GM18517 (cell line): ENCODE data around the gene CALHM3.
"Not testable (repeated sequence)": the region's sequence is repeated elsewhere in the genome, so short reads cannot be mapped to it uniquely, and the experiment has no call there.

Source experiments
- ATAC-seq: cut with Tn5 transposase; IDR thresholded peaks from one replicate; pipeline ENCODE4 v1.9.1; 2021; ENCODE audit warnings: mild to moderate bottlenecking, moderate library complexity; ENCODE audit not compliant: unreplicated experiment

The CALHM3 gene

DNA sequence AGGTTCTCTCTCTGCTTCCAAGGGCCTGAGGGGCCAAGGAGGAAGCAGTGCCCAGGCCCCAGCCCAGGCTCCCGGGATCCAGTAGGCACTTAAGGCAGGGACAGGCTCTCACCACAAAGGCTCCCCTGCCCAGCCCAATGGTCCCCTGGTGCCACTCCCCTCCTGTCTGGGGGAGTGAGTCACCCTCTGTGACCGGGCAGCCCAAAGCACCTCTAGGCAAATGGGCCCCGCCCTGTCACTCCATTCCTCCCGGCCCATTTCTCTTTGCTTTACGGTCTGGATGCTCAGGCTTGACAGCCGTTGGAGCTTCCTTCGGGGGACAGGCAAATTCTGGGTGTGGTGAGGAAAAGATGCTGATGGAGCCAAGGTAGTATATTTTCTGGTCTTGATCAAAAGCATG is at the start of gene CALHM3:
Gene CALHM3, minus strand, starts transcription at position 106 of the 400 bp plus-strand sequence. CDS start 208 bp downstream, outside the sequence.
- no peak for ATAC-seq

DNA sequence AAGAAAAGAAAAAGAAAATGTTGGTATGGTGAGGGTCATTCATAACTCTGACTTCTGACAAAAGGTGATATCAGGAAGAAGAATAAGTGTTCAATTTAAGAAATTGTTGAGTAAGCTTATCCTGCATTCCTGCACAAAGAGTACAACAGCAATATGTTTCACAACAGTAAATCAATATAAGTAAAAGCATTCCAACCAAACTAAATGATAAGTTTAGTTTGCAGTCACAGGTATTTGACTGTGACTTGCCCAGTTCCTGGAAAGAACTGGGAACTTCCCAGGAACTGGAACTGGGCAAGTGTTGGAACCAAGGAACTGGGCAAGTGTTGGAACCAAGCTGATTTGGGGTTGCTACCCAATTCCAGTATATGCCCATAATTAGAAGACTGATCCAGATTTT is 49.5 kb upstream of the CALHM3 start:
- no peak for ATAC-seq

GRCh38 chr10:103527476-103527875 is 48.4 kb upstream of the CALHM3 start:
- not testable (repeated sequence) for ATAC-seq

- ATAC-seq, result no peak
These were observed 46.9 kb upstream of the CALHM3 start for GRCh38 chr10:103525901-103526300.

DNA sequence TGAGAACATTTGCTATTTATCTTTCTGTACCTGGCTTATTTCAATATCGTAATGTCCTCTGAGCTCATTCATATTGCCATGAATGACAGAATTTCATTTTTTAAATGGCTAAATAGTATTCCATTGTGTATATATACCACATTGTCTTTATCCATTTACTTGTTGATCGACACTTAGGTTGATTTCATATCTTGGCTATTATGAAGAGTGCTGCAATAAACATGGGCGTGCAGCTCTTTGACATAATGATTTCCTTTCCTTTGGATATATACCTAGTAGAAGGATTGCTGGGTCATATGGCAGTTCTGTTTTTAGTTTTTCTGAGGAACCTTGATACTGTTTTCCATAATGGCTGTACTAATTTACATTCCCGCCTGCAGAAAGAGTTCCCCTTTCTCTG is 44.6 kb upstream of the CALHM3 start:
- ATAC-seq, result no peak

DNA sequence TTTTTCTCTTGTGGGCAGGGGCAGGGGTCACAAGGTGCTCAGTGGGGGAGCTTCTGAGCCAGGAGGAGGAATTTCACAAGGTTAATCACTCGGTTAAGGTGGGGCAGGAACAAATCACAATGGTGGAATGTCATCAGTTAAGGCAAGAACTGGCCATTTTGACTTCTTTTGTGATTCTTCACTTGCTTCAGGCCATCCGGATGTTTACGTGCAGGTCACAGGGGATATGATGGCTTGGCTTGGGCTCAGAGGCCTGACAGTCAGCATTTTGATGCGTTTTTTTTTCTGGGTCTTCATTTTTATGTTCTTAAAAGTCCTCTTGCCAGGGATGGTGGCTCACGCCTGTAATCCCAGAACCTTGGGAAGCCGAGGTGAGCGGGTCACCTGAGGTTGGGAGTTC is 43.0 kb upstream of the CALHM3 start:
- ATAC-seq, result not testable (repeated sequence)

DNA sequence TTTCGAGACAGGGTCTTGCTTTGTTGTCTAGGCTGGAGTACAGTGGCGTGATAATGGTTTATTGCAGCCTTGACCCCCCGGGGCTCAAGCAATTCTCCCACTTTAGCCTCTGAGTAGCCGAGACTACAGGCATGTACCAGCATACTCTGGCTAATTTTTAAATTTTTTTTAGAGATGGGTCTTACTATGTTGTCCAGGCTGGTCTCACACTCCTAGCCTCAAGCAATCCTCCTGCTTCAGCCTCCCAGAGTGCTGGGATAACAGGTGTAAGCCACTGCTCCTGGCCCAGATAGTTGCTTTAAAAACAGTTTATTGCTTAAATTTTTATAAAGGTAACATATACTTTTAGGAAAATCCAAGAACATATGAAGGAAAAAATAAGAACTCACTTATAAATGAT is 40.8 kb upstream of the CALHM3 start:
- ATAC-seq, result no peak

GRCh38 chr10:103517234-103518085 is 38.4 kb upstream of the CALHM3 start:
- ATAC-seq, result no peak

DNA sequence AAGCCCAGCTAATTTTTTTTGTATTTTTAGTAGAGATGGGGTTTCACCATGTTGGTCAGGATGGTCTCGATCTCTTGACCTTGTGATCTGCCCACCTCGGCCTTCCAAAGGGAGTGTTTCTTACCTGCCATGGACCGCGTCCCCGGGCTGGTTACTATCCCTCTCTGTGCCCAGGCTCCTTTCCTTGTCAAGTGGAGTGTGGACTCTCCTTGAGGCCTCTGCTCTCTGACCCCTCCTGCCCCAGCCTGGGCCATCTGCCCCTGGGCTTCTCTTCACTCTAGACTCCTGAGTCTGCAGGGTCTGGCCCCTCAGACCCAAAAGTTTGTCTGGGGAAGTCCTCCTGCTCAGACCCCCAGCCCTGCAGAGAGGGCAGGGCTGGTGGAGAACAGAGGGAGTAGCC is 35.2 kb upstream of the CALHM3 start:
- no peak for ATAC-seq

DNA sequence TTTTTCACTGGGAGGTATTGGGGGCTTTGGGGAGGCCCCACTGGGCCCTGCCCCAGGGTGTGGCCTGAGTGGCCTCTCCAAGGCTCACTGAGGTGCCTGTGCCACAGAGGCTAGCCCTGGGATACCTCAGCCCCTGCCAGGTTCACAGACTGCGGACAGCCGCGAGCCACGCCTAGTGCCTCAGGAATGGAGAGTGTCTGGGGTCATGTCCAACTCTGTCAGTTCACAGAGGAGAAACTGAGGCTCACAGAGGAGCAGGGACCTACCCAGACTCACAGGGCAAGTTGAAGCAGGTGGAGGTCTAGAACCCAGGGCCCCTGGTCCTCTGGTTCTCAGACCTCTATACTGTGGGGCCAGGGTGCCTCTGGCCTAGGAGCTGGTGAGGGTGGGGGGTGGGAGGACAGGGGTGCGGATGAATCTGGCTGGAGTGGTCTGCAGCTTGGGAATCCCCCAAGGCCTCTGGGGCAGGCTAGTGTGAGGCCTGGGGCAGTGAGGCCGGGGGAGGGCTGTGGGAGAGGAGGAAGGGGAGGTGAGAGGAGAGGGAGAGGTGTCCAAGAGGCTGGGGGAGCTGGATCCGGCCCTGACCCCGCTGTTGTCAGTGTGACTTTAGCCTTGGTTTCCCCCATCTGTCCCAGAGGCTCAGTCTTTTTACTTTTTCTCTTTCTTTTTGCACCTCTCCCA is 34.5 kb upstream of the CALHM3 start:
- no peak for ATAC-seq

DNA sequence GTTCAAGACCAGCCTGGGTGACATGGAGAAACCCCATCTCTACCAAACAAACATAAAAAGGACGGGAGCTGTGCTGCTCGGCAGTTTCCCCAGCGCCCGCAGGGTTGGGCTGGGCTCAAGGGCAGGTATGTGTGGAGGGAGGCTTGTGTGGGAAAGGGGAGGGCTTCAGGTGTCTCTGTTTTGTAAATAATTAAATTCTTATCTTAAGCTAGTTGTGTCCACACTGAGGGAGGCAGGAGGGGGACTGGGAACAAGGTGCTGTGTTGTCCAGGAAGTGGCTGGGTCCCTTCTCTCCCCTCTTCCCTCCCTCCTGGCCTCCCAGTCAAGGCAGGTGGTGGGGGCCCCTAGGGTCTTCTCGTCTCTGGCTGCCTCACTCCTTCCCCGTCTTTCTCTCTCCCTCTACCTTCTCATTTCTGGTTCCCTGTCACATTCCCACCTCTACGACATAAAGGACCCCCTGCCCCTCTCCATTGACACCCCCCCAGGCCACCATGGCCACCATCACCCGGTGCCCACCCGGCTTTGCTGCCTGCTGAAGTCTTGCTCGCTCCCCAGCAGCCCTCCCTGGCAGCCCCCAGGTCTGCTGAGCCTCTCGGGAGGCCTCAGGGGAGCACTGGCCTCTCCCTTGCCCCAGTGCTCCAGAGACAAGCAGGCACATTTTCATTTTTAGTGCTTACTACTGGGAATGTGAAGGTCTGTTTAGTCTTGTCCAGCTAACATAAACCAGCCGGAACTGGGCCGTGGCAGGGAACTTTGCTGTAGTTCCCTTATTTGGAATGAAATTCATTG is 33.7 kb upstream of the CALHM3 start:
- ATAC-seq, result no peak

GRCh38 chr10:103512166-103512565 is 33.1 kb upstream of the CALHM3 start:
- no peak for ATAC-seq

GRCh38 chr10:103510791-103511752 is 32.0 kb upstream of the CALHM3 start:
- no peak for ATAC-seq

DNA sequence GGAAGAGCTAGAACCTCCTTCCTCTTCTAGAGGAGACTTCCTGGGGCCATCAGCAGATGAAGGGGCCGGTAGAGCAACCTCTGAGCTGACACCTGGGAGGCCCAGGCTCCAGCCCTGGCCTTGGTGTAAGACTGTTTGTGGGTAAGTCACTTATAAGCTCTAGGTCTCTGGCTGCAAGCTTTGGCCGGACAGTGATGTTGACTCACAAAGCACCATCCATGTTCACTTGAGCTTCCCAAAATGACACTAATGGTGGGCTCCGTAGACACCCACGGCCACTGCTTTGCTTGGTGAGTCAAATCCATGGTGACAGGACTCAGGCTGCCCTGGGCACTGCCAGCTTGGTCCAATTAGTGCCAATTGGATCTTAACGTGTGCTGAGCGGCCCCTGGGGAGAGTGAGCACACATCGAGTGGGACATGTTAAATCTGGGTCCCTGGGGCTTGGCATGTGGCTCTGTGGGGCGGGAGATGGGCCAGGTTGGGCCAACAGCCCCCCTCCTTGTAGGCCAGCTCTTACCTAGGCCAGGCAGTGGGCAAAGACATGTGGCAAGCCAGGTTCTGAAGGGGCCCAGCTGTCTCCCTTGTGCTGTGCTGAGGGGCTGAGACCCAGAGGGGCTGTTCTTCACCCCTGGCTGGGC is 31.1 kb upstream of the CALHM3 start:
- no peak for ATAC-seq

GRCh38 chr10:103507235-103508191 is 28.5 kb upstream of the CALHM3 start:
- no peak for ATAC-seq

GRCh38 chr10:103506061-103506460 is 27.0 kb upstream of the CALHM3 start:
- no peak for ATAC-seq

DNA sequence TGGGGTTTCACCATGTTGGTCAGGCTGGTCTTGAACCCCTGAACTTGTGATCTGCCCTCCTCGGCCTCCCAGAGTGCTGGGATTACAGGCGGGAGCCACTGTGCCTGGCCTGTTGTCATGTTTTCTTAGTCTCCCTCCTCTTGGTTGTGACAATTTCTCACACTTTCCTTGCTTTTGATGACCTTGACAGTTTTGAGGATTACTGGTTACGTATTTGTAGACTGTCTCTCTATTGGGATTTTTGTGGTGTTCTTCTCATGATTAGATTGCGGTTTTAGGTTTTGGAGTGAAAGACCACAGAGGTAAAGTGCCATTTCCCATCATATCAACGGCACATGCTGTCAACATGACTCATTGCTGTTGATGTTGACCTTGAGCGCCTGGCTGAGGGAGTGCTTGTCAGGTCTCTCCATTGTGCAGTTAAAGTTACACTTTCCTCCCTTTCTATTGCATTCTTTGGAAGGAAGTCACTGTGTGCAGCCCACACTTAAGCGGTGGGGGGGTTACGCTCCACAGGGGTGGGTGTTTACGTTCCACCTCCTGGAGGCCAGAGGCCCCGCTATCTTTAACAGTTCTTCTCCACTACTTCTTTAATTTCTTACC is 25.2 kb upstream of the CALHM3 start:
- no peak for ATAC-seq

DNA sequence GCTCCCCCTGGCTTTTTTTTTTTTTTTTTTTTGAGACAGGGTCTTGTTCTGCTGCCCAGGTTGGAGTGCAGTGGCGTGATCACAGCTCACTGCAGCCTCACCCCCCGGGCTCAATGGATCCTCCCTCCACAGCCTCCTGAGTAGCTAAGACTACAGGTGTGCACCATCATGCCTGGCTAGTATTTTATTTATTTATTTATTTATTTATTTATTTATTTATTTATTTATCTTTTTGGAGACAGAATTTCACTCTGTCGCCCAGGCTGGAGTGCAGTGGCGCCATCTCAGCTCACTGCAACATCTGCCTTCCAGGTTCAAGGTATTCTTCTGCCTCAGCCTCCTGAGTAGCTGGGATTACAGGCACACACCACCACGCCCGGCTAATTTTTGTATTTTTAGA is 24.7 kb upstream of the CALHM3 start:
- not testable (repeated sequence) for ATAC-seq
